Common myeloid progenitor, CD34-positive (primary cell): ENCODE results near the gene COL6A5.

Source experiments
- CTCF ChIA-PET: fragments of 350-600 bp; sonication (Branson Sonifier 250); formaldehyde crosslinking; loops from one replicate; lab custom pipeline; 2021; ENCODE audit warnings: antibody characterized with exemption; lab: Charles Lee
- POLR2A ChIA-PET: fragments of 350-600 bp; sonication (Branson Sonifier 250); formaldehyde crosslinking; loops from one replicate; lab custom pipeline; 2021; ENCODE audit warnings: antibody characterized with exemption; lab: Charles Lee
- DNase-seq, 3 donors: peaks; one replicate each; pipeline versions ENCODE4 v3.0.0 to v3.0.0-alpha.2; 2013
- H3K27ac ChIP-seq, 2 experiments: 1 replicate in 1 of 2; 2 replicates in 1 of 2; pipeline ENCODE4 v1.7.0; 2013; ENCODE audit warnings: inconsistent platforms in 2 of 2, low read length in 2 of 2, mild to moderate bottlenecking in 2 of 2, low read depth in 1 of 2, moderate library complexity in 1 of 2; ENCODE audit not compliant: severe bottlenecking in 2 of 2, insufficient read depth in 1 of 2, poor library complexity in 1 of 2
- H3K27me3 ChIP-seq, 5 experiments: replicated peaks in 2 of 5; 1 replicate in 3 of 5; 2 replicates in 2 of 5; pipeline versions ENCODE4 v1.6.1 to v1.7.0; 2013; ENCODE audit warnings: low read length in 4 of 5, mild to moderate bottlenecking in 2 of 5, moderate library complexity in 2 of 5, inconsistent platforms in 1 of 5; ENCODE audit not compliant: insufficient read depth in 5 of 5, control insufficient read depth in 4 of 5
- H3K36me3 ChIP-seq, 4 experiments: 1 replicate in 2 of 4; 2 replicates in 2 of 4; pipeline versions ENCODE4 v1.6.1 to v1.7.0; 2013; ENCODE audit warnings: low read length in 3 of 4, control low read depth in 1 of 4, mild to moderate bottlenecking in 1 of 4; ENCODE audit not compliant: control insufficient read depth in 4 of 4, insufficient read depth in 4 of 4
- H3K4me1 ChIP-seq, 4 experiments: 1 replicate in 3 of 4; 2 replicates in 1 of 4; pipeline versions ENCODE4 v1.6.1 to v1.7.1; 2013; ENCODE audit warnings: low read length in 3 of 4, mild to moderate bottlenecking in 3 of 4, control low read depth in 1 of 4, inconsistent platforms in 1 of 4, moderate library complexity in 1 of 4; ENCODE audit not compliant: control insufficient read depth in 4 of 4, insufficient read depth in 4 of 4; ENCODE audit errors: control extremely low read depth in 1 of 4
- H3K4me3 ChIP-seq, 7 experiments: 1 replicate in 4 of 7; 2 replicates in 3 of 7; pipeline versions ENCODE4 v1.5.1 to v1.7.0; 2013; ENCODE audit warnings: mild to moderate bottlenecking in 7 of 7, low read length in 6 of 7, moderate library complexity in 6 of 7, inconsistent platforms in 2 of 7, low read depth in 2 of 7, control low read depth in 1 of 7; ENCODE audit not compliant: insufficient read depth in 4 of 7, control insufficient read depth in 1 of 7; ENCODE audit errors: extremely low read depth in 1 of 7
- H3K9me3 ChIP-seq, 5 experiments: 1 replicate in 4 of 5; 2 replicates in 1 of 5; pipeline versions ENCODE4 v1.6.1 to v1.7.1; 2013; ENCODE audit warnings: low read length in 4 of 5, mild to moderate bottlenecking in 2 of 5, inconsistent platforms in 1 of 5, low read depth in 1 of 5, moderate library complexity in 1 of 5; ENCODE audit not compliant: control insufficient read depth in 4 of 5, insufficient read depth in 2 of 5; ENCODE audit errors: control extremely low read depth in 1 of 5
- WGBS: methylation state at CpG from one replicate; pipeline ENCODE4 v1.1.5; 2013; ENCODE audit not compliant: insufficient coverage; 5-methylcytosine and 5-hydroxymethylcytosine counted together

The COL6A5 gene

DNA sequence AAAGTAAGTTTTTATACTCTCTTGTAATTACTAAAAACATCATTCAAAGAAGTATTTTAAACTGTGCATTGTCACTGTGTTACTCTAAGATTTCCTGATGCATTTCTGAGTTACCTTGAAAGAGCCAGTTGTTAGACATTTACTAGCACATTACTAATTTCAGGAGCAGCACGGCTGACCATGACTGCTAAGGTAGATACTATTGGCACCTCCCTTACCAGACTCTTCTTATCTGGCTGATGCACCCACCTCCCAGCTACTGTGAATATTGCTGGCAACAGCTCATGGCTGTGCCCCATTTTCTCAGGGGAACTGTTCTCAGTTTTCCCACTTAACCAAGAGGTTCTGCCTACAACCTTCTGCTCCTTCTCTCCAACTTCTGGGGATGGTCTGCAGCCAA, 29.4 kb downstream of the COL6A5 start:
- no peak overlapping the region for H3K27ac ChIP-seq
- peaks cover 0 to 3% (median 0%) of the 10 kb centered on the region in 5 experiments for H3K27me3 ChIP-seq
- no peaks in the 10 kb centered on the region for H3K36me3 ChIP-seq
- no peak overlapping the region for H3K4me3 ChIP-seq
- no CpG with 5 or more reads among the region's 1 CpG for WGBS
- peak in 1 of 3 donors; percentile 8 for DNase-seq
- peaks cover 0 to 2% (median 0%) of the 10 kb centered on the region in 5 experiments for H3K9me3 ChIP-seq
- no peaks in the 10 kb centered on the region for H3K4me1 ChIP-seq
- POLR2A ChIA-PET, result no interaction called here
- CTCF ChIA-PET, result no interaction called here

GRCh38 chr3:130377960-130378676, 32.6 kb downstream of the COL6A5 start:
- H3K4me1 ChIP-seq, result no peaks in the 10 kb centered on the region
- 100% methylated on average over 1 of the region's 1 CpG for WGBS
- H3K9me3 ChIP-seq, result peaks cover 0 to 2% (median 0%) of the 10 kb centered on the region in 5 experiments
- no peaks in the 10 kb centered on the region for H3K27me3 ChIP-seq
- no peak overlapping the region for H3K4me3 ChIP-seq
- peak; percentile 7 to 48 (median 40) for DNase-seq
- ChIA-PET POLR2A (interaction anchor here (0.5 kb wide), 1 partner anchor 692 kb away, joined by 3 read pairs; no protein-coding TSS in a partner anchor), CTCF (no interaction called here)
- no peak overlapping the region for H3K27ac ChIP-seq
- no peaks in the 10 kb centered on the region for H3K36me3 ChIP-seq

DNA sequence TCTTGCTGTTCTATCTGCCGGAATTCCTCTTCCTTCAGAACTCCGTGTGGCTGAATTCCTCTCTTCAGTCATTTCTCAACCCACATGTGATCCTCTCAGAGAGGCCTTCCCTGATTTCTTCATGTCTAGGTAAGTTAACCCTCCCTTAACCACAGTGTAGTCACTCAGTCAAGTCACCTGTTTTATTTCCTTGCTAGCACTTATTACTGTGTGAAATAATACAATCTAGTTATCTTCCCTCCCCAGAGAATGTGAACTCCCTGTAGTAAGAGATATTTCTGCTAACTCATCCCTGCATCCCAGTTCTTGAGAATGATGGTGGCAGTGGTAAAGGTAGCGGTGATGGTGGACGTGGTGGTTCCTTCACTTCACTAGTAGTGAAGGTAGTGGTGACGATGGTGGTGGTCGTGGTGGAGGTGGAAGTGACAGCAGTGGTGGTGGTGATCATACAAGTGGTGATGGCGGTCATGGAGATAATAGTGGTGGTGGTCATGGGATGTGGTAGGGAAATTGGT, 33.3 kb downstream of the COL6A5 start:
- POLR2A ChIA-PET, result interaction anchor here (0.5 kb wide), 1 partner anchor 691 kb away, joined by 3 read pairs; no protein-coding TSS in a partner anchor
- Histone ChIP-seq H3K27ac (no peak overlapping the region), H3K4me1 (no peaks in the 10 kb centered on the region), H3K9me3 (peaks cover 0 to 2% (median 0%) of the 10 kb centered on the region in 5 experiments), H3K4me3 (no peak overlapping the region), H3K36me3 (no peaks in the 10 kb centered on the region), H3K27me3 (no peaks in the 10 kb centered on the region)
- WGBS, result 92% methylated on average over 6 of the region's 7 CpGs
- CTCF ChIA-PET, result no interaction called here
- DNase-seq, result no peak

GRCh38 chr3:130379274-130379673, 33.8 kb downstream of the COL6A5 start:
- POLR2A ChIA-PET, result no interaction called here
- no peak for DNase-seq
- Histone ChIP-seq H3K9me3 (peaks cover 0 to 2% (median 0%) of the 10 kb centered on the region in 5 experiments), H3K27ac (no peak overlapping the region), H3K27me3 (no peaks in the 10 kb centered on the region), H3K36me3 (no peaks in the 10 kb centered on the region), H3K4me3 (no peak overlapping the region), H3K4me1 (no peaks in the 10 kb centered on the region)
- WGBS, result 92% methylated on average over 4 of the region's 6 CpGs
- CTCF ChIA-PET, result no interaction called here

- DNase-seq, result no peak
Observed at GRCh38 chr3:130380398-130380797, 34.9 kb downstream of the COL6A5 start.

DNA sequence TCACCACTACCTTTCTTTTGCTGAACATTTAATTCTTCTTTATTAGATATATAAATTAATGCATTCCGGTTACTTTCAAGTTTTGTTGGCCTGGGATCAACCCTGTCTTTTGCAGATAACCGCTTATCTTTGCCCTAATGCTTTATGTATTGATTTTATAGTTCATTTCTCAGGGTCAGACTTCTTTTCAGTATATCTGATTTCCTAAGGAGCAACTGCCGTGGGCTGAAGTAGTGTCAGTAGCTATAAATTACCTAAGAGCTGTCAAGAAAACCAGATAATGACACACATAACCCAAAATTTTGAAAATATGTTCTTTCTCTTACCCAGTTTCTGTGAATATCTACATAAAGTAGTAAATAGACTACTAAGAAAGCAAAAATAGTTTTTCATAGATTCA, 38.0 kb downstream of the COL6A5 start:
- Histone ChIP-seq H3K27me3 (no peaks in the 10 kb centered on the region), H3K27ac (no peak overlapping the region), H3K9me3 (no peaks in the 10 kb centered on the region), H3K36me3 (no peaks in the 10 kb centered on the region), H3K4me1 (no peaks in the 10 kb centered on the region), H3K4me3 (no peak overlapping the region)
- POLR2A ChIA-PET, result no interaction called here
- no peak for DNase-seq
- WGBS, result no CpG with 5 or more reads among the region's 3 CpGs
- CTCF ChIA-PET, result no interaction called here

More at GRCh38 chr3:130380398-130380797, 34.9 kb downstream of the COL6A5 start:
- H3K4me3 ChIP-seq, result no peak overlapping the region
- H3K27ac ChIP-seq, result no peak overlapping the region
- CTCF ChIA-PET, result no interaction called here
- no peaks in the 10 kb centered on the region for H3K36me3 ChIP-seq
- H3K9me3 ChIP-seq, result no peaks in the 10 kb centered on the region
- POLR2A ChIA-PET, result no interaction called here
- H3K27me3 ChIP-seq, result no peaks in the 10 kb centered on the region
- no peaks in the 10 kb centered on the region for H3K4me1 ChIP-seq

DNA sequence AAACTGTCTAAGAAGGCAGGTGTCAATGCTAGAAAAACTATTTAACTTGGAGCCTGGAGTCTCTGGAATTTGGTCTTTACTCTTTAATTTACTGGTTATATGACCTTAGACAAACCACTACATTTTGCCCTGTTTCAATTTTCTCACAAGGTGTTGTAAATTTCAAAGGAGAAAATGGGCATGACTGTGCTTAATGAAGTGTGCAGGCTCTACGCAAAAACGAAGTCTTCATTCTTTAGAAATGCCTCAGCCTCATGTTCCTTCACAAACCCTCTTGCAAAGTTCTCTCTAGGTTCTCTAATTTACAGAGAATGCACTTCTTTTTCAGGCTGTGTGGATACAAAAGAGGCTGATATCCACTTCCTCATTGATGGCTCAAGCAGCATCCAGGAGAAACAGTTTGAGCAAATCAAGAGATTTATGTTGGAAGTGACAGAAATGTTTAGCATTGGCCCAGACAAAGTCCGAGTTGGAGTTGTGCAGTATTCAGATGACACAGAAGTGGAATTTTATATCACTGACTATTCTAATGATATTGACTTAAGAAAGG, 39.1 kb downstream of the COL6A5 start:
- Histone ChIP-seq H3K4me3 (no peak overlapping the region), H3K27ac (no peak overlapping the region), H3K4me1 (no peaks in the 10 kb centered on the region), H3K9me3 (no peaks in the 10 kb centered on the region), H3K36me3 (no peaks in the 10 kb centered on the region), H3K27me3 (no peaks in the 10 kb centered on the region)
- DNase-seq, result no peak
- WGBS, result no CpG with 5 or more reads among the region's 3 CpGs
- ChIA-PET POLR2A (no interaction called here), CTCF (no interaction called here)
